EL (cell line): ENCODE results near the gene LHFPL3.

Experiments used
- DNase-seq: peaks from one replicate; pipeline ENCODE4 v3.0.0-alpha.2; 2016

Gene LHFPL3

GRCh38 chr7:104758504-104758903 is 430.1 kb downstream of the LHFPL3 start:
- peak; percentile 17 for DNase-seq

- DNase-seq: no peak
These were observed 433.5 kb downstream of the LHFPL3 start for GRCh38 chr7:104761892-104762291.

- DNase-seq: no peak
These were observed 438.7 kb downstream of the LHFPL3 start for GRCh38 chr7:104767113-104767512.

- no peak for DNase-seq
These were observed 439.6 kb downstream of the LHFPL3 start for GRCh38 chr7:104767826-104768536.

GRCh38 chr7:104772405-104773345 is 444.3 kb downstream of the LHFPL3 start:
- DNase-seq: no peak

GRCh38 chr7:104773796-104774195 is 445.4 kb downstream of the LHFPL3 start:
- DNase-seq: no peak

- no peak for DNase-seq
These were observed 447.1 kb downstream of the LHFPL3 start for GRCh38 chr7:104775531-104775930.

- no peak for DNase-seq
These were observed 448.9 kb downstream of the LHFPL3 start for GRCh38 chr7:104777301-104777800.

GRCh38 chr7:104779888-104780287 is 451.5 kb downstream of the LHFPL3 start:
- DNase-seq: no peak

GRCh38 chr7:104784686-104785085 is 456.3 kb downstream of the LHFPL3 start:
- DNase-seq: no peak

GRCh38 chr7:104789780-104790179 is 461.4 kb downstream of the LHFPL3 start:
- DNase-seq: no peak

GRCh38 chr7:104790440-104790839 is 462.0 kb downstream of the LHFPL3 start:
- no peak for DNase-seq

GRCh38 chr7:104791080-104791479 is 462.7 kb downstream of the LHFPL3 start:
- no peak for DNase-seq

GRCh38 chr7:104793066-104793465 is 464.7 kb downstream of the LHFPL3 start:
- DNase-seq: no peak

GRCh38 chr7:104794154-104794553 is 465.8 kb downstream of the LHFPL3 start:
- peak; percentile 13 for DNase-seq

- no peak for DNase-seq
These were observed 466.2 kb downstream of the LHFPL3 start for GRCh38 chr7:104794589-104794988.

- no peak for DNase-seq
These were observed 466.7 kb downstream of the LHFPL3 start for GRCh38 chr7:104795086-104795485.

GRCh38 chr7:104795616-104796398 is 467.4 kb downstream of the LHFPL3 start:
- no peak for DNase-seq

GRCh38 chr7:104800307-104800706 is 471.9 kb downstream of the LHFPL3 start:
- DNase-seq: no peak

- DNase-seq: no peak
These were observed 472.6 kb downstream of the LHFPL3 start for GRCh38 chr7:104801022-104801421.

GRCh38 chr7:104803931-104804330 is 475.5 kb downstream of the LHFPL3 start:
- no peak for DNase-seq

- no peak for DNase-seq
These were observed 476.3 kb downstream of the LHFPL3 start for GRCh38 chr7:104804696-104805095.
